ENCODE data around the gene PPCDC. TPM values are rescaled to one million over a fixed set of nuclear protein-coding genes. Genes with fewer than 3 reads are reported as not detected.

Gene PPCDC
- total RNA-seq, 4 donors from 2014 or later, result 6.4 to 8.9 (median 7.4) TPM

DNA sequence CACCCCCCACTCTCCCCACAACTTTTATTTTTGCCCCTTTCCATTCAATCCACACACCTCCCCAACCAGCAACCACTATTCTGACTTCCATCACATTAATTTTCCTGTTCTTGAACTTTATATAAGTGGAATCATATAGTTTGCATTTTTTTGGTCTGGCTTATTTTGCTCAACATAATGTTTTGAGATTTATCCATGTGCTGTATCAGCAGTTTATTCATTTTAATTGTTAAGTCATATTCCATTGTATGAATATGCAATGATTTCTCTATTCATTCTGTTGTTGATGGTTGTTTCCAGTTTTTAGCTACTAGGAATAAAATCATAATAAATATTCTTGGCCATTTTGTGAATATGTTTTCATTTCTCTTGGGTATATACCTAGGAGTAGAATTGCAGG, 33.9 kb upstream of the PPCDC start:
- no peak for TF ChIP-seq POLR2A (IDR thresholded peaks at IDR 0.05; ENCODE audit: low read depth)
- TF ChIP-seq POLR2AphosphoS5 (IDR thresholded peaks at IDR 0.05), result no peak
- TF ChIP-seq, protein P1, sequence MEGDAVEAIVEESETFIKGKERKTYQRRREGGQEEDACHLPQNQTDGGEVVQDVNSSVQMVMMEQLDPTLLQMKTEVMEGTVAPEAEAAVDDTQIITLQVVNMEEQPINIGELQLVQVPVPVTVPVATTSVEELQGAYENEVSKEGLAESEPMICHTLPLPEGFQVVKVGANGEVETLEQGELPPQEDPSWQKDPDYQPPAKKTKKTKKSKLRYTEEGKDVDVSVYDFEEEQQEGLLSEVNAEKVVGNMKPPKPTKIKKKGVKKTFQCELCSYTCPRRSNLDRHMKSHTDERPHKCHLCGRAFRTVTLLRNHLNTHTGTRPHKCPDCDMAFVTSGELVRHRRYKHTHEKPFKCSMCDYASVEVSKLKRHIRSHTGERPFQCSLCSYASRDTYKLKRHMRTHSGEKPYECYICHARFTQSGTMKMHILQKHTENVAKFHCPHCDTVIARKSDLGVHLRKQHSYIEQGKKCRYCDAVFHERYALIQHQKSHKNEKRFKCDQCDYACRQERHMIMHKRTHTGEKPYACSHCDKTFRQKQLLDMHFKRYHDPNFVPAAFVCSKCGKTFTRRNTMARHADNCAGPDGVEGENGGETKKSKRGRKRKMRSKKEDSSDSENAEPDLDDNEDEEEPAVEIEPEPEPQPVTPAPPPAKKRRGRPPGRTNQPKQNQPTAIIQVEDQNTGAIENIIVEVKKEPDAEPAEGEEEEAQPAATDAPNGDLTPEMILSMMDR (IDR thresholded peaks at IDR 0.05), result no peak
- no peak for TF ChIP-seq EP300 (IDR thresholded peaks at IDR 0.05)
- Histone ChIP-seq H3K4me1 (peaks cover 0 to 2% (median 0%) of the 10 kb centered on the region in 4 donors), H3K27me3 (peaks cover 0 to 43% (median 0%) of the 10 kb centered on the region in 4 donors)

DNA sequence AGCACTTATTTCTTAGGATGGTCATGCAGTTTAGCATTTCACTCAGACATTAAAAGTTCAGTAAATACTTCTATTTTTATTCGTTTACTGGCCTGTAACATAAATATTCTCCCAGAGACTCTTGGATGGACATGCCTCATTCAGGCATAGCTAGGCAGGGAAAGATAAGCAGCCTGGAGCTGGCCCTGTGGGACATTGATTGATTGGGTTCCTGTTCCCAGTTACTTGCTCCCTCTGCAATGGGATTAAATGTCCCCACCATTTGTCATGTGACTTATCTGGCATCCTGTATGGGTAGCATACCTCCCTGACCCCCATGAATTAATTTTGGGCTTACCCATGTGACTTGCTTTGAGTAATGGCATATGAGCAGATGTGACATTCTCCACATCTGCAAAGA, 30.8 kb upstream of the PPCDC start:
- H3K27ac ChIP-seq (replicated peaks in 1 of 4), result no peak overlapping the region

More for the DNA sequence above, 33.9 kb upstream of the PPCDC start:
- no peak overlapping the region for H3K27ac ChIP-seq (replicated peaks in 1 of 4)
- no peaks in the 10 kb centered on the region for H3K9me3 ChIP-seq
- H3K36me3 ChIP-seq, result no peaks in the 10 kb centered on the region
- H3K4me3 ChIP-seq, result no peak overlapping the region
- intact Hi-C loops (cut with DNase I), result no loop called here
- no peak for DNase-seq (ENCODE audit: extremely low spot score)

DNA sequence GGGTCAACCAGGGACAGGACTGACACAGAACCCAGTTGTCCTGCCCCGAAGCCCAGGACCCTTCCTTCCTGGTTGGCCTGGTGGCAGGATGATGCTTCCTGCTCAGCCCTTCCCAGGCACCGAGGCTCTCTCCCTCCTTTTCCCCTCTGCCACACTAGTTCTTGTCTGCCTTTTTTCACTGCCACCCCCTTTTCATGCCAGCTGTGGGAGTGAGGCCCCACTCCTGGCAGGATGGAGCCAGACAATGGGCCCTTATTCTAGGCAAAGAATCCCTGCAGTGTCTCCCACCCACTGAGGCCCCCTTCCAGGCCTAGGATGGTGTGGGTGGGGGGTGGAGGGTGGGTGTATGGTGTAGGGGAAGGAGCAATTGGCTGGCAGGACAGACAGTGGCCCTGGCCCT, 29.2 kb upstream of the PPCDC start:
- Histone ChIP-seq H3K9me3 (no peaks in the 10 kb centered on the region), H3K27me3 (peaks cover 0 to 45% (median 3%) of the 10 kb centered on the region in 4 donors), H3K36me3 (no peaks in the 10 kb centered on the region), H3K4me1 (peaks cover 8 to 27% (median 16%) of the 10 kb centered on the region in 4 donors), H3K27ac (replicated peaks in 1 of 4) (no peak overlapping the region), H3K4me3 (no peak overlapping the region)
- 89% methylated on average over 2 of the region's 2 CpGs for WGBS
- TF ChIP-seq, protein P1 (IDR thresholded peaks at IDR 0.05), result no peak
- TF ChIP-seq EP300 (IDR thresholded peaks at IDR 0.05) (no peak), POLR2A (IDR thresholded peaks at IDR 0.05; ENCODE audit: low read depth) (no peak), POLR2AphosphoS5 (IDR thresholded peaks at IDR 0.05) (no peak)
- intact Hi-C loops (cut with DNase I), result no loop called here
- DNase-seq (ENCODE audit: extremely low spot score), result no peak

More for the DNA sequence above, 30.8 kb upstream of the PPCDC start:
- DNase-seq (ENCODE audit: extremely low spot score), result no peak
- Histone ChIP-seq H3K27me3 (peaks cover 0 to 40% (median 3%) of the 10 kb centered on the region in 4 donors), H3K4me1 (peaks cover 8 to 27% (median 16%) of the 10 kb centered on the region in 4 donors), H3K36me3 (no peaks in the 10 kb centered on the region), H3K9me3 (no peaks in the 10 kb centered on the region), H3K4me3 (no peak overlapping the region)
- intact Hi-C loops (cut with DNase I), result no loop called here
- TF ChIP-seq POLR2A (IDR thresholded peaks at IDR 0.05; ENCODE audit: low read depth), result no peak
- no peak for TF ChIP-seq POLR2AphosphoS5 (IDR thresholded peaks at IDR 0.05)
- TF ChIP-seq EP300 (IDR thresholded peaks at IDR 0.05), result no peak
- TF ChIP-seq, protein P1 (IDR thresholded peaks at IDR 0.05), result no peak
- 31% methylated on average over 1 of the region's 1 CpG for WGBS

DNA sequence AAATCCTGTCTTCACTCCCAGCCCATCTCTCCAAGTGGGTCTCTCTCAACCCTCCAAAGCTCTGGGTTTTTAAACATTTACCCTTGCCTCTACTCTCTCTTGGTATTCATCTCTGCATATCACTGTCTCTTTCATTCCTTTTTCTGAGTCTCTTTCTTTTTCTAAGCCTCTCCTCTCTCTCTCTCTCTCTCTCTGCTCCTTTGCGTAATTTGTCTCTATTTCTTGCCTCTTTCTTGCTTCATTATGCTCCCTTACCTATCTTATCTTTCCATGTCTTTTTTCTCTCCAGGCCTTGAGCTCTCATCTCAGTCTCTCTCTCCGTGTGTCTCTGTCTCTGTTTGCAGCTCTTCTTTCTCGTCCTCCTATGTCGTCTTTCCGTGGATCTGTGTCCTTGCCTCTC, 28.7 kb upstream of the PPCDC start:
- Histone ChIP-seq H3K9me3 (no peaks in the 10 kb centered on the region), H3K36me3 (no peaks in the 10 kb centered on the region), H3K4me1 (peaks cover 8 to 27% (median 16%) of the 10 kb centered on the region in 4 donors), H3K27me3 (peaks cover 0 to 45% (median 3%) of the 10 kb centered on the region in 4 donors), H3K4me3 (peak overlapping the region in 3 of 4 donors; percentile 61 to 89 (median 63)), H3K27ac (replicated peaks in 1 of 4) (no peak overlapping the region)
- no peak for DNase-seq (ENCODE audit: extremely low spot score)
- intact Hi-C loops (cut with DNase I), result no loop called here
- WGBS, result 50% methylated on average over 5 of the region's 5 CpGs
- TF ChIP-seq POLR2A (IDR thresholded peaks at IDR 0.05; ENCODE audit: low read depth) (no peak), EP300 (IDR thresholded peaks at IDR 0.05) (no peak), POLR2AphosphoS5 (IDR thresholded peaks at IDR 0.05) (no peak)
- TF ChIP-seq, protein P1 (IDR thresholded peaks at IDR 0.05), result no peak

Data from esophagus muscularis mucosa (tissue), 4 donors.